Coronary artery (tissue), 2 donors: ENCODE data around the gene CDA.

ENCODE experiments used
- DNase-seq: peaks from one replicate; pipeline ENCODE4 v3.0.0-alpha.2; 2017; ENCODE audit warnings: low spot score
- H3K27ac ChIP-seq, 2 donors: fragments of 200-600 bp; sonication (generic); one replicate each; pipeline ENCODE4 v1.5.1; 2016 to 2019
- H3K4me3 ChIP-seq: fragments of 200-600 bp; sonication (generic); 2 replicates; pipeline ENCODE4 v1.5.1; 2016; ENCODE audit warnings: mild to moderate bottlenecking, moderate library complexity
- TF ChIP-seq, protein P1 (sequence below): fragments of 200-600 bp; sonication (generic); IDR thresholded peaks from one replicate; pipeline ENCODE4 v1.5.1; 2019; ENCODE audit warnings: antibody characterized with exemption

CDA gene

DNA sequence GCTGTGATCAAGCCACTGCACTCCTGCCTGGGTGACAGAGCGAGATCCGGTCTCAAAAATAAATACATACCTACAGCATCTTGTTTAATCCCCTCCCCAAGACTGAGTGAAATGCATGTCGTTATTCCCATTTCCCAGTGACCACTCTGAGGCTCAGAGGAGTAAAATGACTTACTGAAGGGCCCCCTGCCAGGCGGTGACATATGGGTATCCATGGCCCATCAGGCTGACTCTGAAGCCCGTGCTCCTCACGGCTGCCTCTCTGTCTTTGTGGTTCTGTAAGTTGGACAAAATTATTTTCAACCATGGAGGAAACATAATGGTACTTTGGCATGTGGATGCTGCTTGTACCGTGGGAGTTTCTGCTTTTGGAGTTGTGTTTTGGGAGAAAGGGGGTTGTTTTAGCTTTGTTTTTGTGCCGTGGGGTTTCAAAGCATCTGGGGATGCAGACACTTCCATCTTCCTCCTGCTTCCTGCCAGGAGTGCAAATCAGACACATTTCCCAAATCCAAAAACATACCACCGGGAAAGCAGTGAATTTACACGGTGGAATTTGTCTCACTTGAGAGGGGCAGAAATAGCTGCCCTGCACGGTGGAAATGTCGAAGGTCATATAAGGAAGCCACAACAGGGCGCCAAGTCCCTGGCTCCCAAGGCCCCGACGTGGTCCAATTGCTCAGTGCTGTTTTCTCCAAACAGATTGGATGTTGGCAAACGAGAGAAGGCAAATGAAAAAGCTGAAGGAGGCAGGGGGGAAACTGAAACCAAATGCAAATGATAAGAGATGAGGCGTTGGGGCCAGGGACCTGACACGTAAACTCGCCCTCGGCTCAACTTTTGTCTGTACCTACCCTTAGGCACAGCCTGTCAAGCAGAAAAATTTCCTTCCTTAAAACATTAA lies 27.3 kb downstream of the CDA start:
- Histone ChIP-seq H3K4me3 (peak overlapping the region; percentile 14), H3K27ac (peak overlapping the region in 1 of 2 donors; percentile 50)
- TF ChIP-seq, protein P1, sequence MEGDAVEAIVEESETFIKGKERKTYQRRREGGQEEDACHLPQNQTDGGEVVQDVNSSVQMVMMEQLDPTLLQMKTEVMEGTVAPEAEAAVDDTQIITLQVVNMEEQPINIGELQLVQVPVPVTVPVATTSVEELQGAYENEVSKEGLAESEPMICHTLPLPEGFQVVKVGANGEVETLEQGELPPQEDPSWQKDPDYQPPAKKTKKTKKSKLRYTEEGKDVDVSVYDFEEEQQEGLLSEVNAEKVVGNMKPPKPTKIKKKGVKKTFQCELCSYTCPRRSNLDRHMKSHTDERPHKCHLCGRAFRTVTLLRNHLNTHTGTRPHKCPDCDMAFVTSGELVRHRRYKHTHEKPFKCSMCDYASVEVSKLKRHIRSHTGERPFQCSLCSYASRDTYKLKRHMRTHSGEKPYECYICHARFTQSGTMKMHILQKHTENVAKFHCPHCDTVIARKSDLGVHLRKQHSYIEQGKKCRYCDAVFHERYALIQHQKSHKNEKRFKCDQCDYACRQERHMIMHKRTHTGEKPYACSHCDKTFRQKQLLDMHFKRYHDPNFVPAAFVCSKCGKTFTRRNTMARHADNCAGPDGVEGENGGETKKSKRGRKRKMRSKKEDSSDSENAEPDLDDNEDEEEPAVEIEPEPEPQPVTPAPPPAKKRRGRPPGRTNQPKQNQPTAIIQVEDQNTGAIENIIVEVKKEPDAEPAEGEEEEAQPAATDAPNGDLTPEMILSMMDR = no peak
- no peak for DNase-seq

DNA sequence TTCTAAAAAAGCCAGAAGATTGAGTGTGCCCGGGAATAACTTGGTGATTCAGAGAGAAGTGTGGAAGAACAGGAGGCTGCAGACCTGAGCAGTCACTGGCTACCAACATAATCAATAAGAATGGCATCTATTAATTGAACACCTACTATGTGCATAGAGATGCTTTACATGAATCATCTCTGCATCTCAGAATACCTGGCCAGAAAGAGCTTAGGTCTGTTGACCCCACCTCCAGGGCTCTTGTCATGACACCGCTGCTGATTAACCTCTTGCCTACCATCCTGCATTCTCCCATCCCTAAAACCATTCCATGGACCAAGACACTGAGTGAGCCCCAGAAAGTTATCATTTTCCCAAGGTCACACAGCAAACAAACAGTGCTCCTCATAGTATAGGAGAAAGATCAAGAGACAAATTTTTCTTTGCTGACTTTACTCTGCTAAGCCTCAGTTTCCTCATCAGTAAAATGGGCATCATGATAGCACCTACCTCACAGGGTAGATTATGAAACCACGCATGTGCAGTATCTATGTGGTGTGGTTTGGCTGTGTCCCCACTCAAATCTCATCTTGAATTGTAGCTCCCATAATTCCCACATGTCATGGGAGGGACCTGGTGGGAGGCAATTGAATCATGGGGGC lies 28.1 kb downstream of the CDA start:
- no peak for DNase-seq
- Histone ChIP-seq H3K4me3 (peak overlapping the region; percentile 14), H3K27ac (peak overlapping the region in 1 of 2 donors; percentile 50)
- TF ChIP-seq, protein P1 = no peak

DNA sequence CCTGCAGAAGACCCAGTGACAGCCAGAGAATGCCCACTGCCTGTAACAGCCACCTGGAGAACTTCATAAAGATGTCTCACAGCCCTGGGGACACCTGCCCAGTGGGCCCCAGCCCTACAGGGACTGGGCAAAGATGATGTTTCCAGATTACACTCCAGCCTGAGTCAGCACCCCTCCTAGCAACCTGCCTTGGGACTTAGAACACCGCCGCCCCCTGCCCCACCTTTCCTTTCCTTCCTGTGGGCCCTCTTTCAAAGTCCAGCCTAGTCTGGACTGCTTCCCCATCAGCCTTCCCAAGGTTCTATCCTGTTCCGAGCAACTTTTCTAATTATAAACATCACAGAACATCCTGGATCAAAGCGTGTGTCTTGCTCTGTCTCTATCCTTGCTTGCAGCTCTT lies 29.7 kb downstream of the CDA start:
- peak overlapping the region in 1 of 2 donors; percentile 48 for H3K27ac ChIP-seq
- H3K4me3 ChIP-seq = no peak overlapping the region
- TF ChIP-seq, protein P1 = no peak
- DNase-seq = no peak

DNA sequence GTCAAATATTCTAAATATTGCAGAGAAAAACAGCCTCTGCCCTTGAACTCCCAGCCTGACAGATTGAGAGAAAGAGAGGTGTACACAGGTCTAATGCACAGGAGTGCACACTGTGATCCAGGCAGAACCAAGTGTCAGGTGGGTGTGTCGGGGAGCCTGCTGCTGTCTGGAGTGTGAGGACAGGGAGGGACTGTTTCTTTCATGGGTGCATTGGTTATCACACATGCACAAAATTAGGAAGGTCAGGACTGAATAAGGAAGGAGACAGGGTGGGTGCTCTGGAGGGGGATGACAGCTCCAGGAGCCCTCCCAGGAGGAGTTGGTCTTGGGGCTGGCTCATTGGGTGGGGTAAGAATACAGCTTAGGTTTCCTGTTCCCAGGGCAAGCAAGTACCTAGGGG lies 31.1 kb downstream of the CDA start:
- DNase-seq = no peak
- TF ChIP-seq, protein P1 = no peak
- no peak overlapping the region for H3K27ac ChIP-seq
- no peak overlapping the region for H3K4me3 ChIP-seq

DNA sequence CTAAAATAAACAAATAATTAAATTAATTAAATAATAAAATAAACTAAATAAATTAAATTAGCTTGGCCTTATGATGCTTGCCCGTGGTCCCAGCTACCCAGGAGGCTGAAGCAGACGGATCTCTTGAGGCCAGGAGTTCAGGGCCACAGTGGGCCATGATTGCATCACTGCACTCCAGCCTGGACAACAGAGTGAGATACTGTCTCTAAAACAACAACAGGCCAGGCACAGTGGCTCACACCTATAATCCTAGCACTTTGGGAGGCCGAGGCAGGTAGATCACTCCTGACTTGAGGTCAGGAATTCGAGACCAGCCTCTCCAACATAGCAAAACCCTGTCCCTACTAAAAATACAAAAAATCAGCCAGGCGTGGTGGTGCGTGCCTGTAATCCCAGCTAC lies 32.1 kb downstream of the CDA start:
- Histone ChIP-seq H3K27ac (no peak overlapping the region), H3K4me3 (no peak overlapping the region)
- no peak for DNase-seq
- TF ChIP-seq, protein P1 = no peak

DNA sequence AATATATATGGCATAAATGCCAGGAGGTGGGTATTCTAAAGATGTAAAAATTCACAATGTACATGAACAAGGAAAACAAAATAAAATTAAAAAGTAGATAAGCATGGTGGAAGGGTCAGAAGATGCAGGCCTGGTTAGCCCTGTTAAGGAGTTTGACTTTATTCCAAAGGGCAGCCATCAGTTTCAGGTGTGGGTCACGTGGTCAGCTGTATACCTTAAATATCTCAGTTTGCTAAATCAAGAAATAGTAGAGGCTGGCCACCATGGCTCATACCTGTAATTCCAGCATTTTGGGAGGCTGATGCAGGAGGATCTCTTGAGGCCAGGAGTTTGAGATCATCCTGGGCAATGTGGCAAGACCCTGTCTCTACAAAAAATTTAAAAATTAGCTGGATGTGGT lies 35.8 kb downstream of the CDA start:
- TF ChIP-seq, protein P1 = no peak
- no peak for DNase-seq
- H3K4me3 ChIP-seq = no peak overlapping the region
- no peak overlapping the region for H3K27ac ChIP-seq
